ENCODE data around the gene GAL3ST1.
A peak's percentile ranks its signal among the peaks of the same experiment; 100 is the strongest.
"Not testable (repeated sequence)": the region's sequence is repeated elsewhere in the genome, so short reads cannot be mapped to it uniquely, and the experiment has no call there.

GAL3ST1 gene, protein sequence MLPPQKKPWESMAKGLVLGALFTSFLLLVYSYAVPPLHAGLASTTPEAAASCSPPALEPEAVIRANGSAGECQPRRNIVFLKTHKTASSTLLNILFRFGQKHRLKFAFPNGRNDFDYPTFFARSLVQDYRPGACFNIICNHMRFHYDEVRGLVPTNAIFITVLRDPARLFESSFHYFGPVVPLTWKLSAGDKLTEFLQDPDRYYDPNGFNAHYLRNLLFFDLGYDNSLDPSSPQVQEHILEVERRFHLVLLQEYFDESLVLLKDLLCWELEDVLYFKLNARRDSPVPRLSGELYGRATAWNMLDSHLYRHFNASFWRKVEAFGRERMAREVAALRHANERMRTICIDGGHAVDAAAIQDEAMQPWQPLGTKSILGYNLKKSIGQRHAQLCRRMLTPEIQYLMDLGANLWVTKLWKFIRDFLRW

DNA sequence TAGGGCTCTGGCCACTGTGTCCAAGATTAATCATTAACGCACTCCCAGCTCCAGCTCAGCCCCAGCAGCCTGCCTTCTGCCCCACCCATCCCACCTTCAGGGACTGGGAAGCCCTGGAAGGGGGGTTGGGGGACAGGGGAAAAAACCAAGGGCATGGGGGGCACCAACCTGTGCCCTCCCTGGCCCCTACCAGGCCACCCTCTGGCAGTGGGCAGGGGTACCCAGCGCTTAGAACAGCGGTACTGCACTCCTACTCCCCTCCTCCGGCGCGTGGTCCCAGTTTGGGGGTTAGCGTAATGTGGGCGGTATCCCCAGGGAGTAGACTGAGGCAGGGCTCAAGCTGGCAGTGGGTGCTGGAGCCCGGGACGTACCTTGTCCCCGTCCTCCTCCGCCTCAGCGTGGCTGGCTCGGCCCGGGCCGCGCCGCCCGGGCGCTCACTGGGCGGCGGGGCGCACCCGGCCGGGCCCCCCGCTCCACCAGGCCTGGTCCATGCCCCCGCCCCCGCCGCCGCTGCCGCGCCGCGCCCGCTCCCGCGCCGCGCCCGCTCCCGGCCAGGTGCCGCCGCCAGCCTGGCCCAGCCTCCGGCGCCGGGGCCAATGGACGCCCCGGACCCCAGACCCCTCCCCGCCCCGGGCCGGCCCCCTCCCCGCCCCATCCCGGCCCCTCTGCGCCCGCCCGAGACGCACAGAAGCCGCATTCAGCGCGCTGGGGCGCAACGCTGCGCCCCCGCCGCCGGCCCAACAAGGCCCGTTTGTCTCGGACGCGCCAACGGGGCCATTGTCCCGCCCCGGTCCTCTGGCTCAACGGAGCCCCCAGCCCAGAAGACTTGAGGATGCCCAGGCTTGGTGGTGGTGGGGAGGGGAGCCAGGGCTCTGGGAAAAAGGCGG, at the start of gene GAL3ST1:
GAL3ST1 (minus strand) TSS at position 571 of the 887 bp plus-strand sequence. CDS start 17,273 bp downstream, outside the sequence.
- DNase-seq, result no peak

DNA sequence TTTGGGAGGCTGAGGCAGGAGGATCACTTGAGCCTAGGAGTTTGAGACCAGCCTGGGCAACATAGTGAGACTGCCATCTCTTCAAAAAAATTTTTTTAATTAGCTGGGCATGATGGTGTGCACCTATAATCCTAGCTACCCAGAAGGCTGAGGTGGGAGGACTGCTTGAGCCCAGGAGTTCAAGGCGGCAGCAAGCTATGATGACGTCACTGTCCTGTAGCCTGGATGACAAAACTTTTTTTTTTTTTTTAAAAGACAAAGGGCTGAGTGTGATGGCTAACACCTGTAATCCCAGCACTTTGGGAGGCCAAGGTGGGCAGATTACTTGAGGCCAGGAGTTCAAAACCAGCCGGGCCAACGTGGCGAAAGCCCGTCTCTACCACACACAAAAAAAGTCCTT, 45.4 kb upstream of the GAL3ST1 start:
- DNase-seq, result not testable (repeated sequence)

DNA sequence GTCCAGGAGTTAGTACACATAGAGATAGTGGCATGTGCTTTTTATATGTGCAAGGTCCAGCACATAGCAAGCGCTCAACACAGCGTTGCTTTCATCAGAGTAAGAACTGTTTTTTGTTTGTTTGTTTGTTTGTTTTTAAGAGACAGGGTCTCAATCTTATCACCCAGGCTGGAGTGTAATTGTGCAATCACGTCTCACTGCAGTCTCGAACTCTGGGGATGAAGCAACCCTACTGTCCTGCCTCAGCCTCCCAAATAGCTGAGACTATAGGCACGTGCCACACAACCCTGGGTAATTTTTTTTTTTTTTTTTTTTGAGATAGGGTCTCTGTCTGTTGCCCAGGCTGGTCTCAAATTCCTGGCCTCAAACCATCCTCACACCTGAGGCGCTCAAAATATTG, 43.4 kb upstream of the GAL3ST1 start:
- DNase-seq, result no peak

DNA sequence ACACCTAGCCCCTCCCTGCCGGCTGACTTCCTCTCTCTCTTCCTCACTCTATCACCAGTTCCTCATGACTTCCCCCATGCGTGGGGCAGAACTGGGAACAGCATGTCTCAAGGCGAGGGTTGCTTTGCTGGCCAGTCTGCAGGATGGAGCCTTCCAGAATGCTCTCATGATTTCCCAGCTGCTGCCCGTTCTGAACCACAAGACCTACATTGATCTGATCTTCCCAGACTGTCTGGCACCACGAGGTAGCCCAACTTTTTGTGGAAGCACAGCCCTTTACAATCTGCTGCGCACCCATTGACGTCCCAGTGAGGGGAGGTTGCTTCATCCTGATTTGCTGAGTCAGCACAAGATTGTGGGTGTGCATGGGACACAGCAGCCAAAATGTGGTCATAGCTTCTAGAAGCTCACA, 41.1 kb upstream of the GAL3ST1 start:
- DNase-seq, result no peak

DNA sequence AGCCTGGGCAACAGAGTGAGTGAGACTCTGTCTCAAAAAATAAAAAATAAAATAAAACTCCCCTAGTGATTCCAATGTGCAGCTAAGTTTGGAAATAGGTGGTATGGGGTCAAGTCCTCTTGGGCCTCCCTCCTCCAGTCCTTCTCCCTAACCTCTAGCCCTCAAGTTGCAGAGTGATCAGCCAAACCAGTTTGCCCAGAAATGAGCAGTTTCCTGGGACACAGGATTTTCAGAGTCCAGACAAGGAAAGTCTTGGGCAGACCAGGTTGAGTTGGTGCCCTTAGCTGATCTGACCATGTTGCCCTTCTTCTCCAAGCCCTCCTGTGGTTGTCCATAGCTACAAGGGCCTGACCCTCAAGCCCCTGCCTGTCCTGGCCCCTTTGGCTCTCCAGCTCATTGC, 40.4 kb upstream of the GAL3ST1 start:
- DNase-seq, result no peak

DNA sequence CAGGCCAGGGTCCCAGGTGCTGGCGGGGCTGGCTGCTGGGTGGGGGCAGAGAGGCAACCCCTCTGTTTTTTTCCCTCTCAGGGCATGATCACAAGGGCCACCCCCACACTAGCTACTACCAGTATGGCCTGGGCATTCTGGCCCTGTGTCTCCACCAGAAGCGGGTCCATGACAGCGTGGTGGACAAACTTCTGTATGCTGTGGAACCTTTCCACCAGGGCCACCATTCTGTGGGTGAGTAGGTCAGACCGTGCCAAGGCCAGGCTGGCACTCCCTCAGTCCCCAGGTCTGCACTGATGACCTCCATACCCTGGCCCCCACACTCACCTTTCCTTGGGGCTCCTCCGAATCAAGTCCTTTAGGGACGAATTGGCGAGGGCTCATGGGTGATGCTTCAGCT, 39.8 kb upstream of the GAL3ST1 start:
- DNase-seq, result no peak

DNA sequence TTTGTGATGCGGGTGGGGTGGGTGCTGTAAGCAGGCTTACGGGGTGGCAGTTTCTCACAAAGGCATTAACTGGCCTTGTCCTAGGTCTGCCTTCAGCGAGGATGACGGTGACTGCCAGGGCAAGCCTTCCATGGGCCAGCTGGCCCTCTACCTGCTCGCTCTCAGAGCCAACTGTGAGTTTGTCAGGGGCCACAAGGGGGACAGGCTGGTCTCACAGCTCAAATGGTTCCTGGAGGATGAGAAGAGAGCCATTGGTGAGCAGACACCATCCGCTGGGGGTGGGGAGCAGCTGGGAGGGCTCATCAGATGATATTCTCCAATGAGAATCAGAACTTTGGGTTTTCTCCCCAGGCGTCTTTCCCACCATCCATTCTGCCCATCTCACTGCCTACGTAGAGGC, 38.3 kb upstream of the GAL3ST1 start:
- DNase-seq, result no peak

DNA sequence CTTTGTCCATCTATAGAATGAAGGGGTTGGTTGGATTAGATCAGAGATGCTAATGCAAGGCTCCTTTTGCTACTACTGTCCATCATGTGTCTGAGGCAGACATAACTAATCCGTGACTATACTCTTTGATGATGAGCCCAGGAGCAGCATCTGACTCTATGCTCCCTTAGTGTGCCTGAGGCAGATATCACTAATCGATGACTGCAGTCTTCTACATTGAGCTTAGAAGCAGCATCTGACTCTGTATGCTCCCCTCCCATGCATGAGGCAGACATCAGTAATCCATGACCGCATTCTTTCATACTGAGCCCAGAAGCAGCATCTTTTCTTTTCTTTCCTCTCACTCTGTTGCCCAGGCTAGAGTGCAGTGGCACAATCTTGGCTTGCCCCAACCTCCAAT, 36.7 kb upstream of the GAL3ST1 start:
- no peak for DNase-seq

DNA sequence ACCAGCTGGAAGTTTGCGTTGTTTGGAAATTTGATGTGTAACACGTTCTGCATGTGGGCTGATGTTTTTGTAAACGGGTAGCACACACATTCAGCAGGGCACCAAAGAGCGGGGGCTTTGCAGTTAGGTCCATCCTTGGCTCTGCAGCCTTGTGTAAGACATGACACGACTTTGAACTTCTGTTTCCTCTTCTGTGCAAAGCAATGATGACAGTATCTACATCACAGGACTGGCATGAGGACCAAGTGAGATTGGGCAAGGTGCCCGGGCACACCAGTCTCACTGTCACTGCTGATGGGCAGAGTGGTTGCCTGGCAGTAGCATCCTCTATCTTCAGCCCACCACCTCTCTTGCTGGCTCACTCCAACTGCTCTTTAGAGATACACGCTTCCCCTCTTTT, 35.8 kb upstream of the GAL3ST1 start:
- no peak for DNase-seq

DNA sequence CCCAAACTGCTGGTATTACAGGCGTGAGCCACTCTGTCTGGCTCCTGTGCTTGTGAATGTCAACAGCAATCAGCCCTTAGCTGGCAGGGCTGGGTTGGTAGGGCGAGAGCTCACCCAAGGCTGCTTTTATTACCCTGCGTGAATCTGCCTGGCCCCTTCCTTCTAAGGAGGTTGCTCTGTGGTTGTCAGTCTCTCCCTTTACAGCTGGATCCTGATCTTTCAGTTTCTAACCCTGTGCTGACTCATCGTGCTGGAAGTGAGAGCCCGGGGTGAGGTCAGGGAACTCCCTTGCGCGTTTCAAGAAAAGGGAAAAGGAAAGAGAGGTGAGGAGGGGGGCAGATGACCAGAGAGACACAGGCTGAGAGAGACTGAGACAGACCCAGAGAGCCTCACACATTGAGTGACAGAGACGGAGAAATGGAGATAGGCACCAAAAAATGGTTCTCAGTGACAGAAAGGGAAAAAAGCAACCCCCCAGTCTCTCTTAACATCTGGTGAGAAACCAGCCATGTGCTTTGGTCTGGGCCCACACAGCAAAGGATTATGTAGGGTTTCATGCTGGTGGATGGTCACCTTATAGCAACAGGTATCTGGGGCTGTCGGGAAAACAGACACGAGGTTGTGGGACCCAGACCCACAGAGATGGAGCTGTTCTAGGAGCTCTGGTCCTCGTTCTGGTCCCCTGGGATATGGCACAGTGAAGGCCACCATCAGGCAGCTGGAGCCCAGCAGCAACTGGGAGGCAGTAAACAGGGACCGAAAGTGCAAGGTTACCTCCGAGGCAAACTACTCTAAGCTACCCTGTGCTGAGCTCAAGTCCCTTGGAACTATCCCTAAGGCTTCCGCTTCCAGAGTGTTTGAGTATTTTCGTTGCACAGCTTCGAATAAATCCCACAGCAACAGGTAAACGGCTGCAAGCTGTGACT, 35.1 kb upstream of the GAL3ST1 start:
- DNase-seq, result peak; percentile 63

DNA sequence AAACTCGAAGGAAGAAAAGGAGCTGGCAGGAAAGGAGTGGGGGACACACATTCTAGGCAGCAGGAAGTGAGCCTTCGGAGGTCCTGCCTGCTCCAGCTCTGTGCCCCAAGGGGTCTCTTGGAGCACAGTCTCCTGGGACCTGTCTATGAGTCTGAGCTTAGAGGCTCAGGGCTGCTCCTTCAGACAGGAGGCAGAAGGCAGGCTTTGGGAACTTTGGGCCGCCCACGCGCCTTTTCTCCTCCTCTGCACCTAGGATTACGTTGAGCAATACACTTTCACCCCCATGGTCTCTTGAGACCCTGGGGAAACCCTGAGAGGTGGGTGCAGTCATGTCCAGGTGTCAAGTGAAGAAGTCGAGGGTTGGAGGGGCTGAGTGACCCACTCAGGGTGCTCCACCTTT, 33.5 kb upstream of the GAL3ST1 start:
- no peak for DNase-seq

DNA sequence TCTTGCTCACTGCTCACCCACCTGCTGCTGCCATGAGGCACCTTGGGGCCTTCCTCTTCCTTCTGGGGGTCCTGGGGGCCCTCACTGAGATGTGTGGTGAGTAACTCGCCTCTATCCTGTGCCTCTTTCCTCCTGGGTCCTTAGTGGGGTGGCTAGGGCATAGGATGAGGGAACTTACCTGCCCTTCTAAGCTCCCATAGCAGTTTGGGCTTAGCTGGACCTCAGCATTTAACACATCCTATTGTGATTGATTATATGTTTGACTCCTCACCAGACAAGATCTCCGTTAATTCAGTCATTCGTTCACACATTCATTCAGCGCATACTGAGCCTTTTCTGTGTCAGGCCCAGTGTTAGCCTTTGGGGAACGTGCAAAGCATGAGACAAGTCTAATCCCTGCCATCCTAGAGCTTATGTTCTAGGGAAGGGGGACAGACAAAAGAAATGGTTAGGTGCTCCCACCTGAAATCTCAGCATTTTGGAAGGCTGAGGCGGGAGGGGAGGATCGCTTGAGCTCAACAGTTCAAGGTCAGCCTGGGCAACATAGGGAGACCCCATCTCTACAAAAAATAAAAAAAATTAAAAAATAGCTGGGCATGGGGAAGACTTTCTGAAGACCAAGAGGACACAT, 33.0 kb upstream of the GAL3ST1 start:
- no peak for DNase-seq

DNA sequence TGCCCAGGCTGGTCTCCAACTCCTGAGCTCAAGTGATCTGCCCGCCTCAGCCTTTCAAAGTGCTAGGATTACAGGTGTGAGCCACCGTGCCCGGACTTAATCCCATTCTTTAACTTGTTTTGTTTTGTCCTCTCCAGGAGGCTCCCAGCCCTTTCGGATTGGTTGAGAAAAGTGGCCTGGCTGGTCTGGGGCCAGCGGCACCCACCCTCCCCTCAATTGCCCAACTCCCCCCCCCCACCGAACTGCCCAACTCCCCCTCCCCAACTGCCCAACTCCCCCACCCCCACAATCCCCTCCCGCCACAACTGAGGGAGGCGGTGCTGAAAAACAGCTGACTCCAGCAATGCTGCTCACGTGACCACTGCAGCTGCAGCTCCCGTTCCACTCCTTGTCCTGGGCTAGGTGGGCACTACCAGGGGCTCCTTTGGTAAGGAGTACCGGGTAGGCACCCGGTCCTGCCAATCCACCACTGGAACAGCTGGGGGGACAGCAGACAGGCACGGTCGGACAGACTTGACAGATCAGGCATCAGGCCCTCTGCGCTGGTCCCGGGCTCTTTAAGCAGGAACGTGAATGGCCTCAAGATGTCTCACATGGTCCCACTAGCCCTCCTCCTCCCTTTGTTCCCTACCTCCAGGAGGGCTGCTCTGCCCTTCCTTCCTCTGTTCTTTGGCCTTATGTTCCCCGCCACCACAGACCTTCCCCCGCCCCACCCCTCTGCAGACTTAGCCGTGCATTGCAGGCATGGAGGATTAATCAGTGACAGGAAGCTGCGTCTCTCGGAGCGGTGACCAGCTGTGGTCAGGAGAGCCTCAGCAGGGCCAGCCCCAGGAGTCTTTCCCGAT, 32.2 kb upstream of the GAL3ST1 start, which contains the start of gene TCN2:
TCN2 (plus strand) TSS at position 720 of the 845 bp plus-strand sequence. CDS start 158 bp downstream, outside the sequence.
- no peak for DNase-seq

DNA sequence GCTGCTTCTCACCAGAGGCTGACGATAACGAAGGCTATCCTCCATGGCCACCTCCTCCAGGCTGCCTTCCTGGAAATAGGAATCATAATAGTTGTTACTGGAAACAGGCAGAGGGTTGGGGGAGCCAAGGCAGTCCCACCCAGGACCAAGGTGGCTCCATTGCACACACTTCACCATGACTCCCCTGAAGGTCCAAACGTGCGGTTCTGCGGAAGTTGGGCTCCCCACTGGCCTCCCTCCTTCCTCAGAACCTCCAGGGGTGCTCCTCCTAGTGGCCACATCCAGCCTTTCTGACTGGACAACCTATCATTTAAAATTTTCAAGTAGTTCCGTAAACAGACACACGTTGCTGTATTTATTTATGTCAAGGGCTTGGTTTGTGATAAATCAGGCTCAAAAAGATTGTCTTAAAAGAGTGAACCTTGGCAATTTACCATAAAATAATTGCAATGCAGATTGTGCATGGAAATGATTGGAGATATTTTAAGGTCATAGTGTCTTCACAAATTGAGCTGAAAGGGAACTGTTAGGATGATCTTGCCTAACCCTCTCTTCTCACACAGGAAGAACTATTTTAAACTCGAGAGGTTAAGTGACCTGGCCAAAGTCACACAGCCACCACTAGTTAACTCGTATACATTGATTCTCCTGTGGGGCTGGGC, 31.1 kb upstream of the GAL3ST1 start:
- no peak for DNase-seq

DNA sequence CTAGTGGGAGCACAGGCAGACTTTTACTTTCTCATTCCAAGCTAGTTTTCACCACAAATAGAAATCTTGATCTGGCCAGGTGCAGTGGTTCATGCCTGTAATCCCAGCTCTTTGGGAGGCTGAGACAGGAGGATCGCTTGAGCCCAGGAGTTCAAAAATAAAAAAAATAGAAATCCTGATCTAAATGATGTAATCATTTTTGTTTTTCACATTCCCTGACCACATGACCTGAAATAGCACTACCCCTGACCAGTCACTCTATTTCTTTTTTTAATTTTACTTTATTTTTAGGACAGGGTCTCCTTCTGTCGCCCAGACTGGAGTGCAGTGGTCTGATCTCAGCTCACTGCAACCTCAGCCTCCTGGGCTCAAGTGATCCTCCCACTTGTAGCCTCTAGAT, 30.3 kb upstream of the GAL3ST1 start:
- no peak for DNase-seq

DNA sequence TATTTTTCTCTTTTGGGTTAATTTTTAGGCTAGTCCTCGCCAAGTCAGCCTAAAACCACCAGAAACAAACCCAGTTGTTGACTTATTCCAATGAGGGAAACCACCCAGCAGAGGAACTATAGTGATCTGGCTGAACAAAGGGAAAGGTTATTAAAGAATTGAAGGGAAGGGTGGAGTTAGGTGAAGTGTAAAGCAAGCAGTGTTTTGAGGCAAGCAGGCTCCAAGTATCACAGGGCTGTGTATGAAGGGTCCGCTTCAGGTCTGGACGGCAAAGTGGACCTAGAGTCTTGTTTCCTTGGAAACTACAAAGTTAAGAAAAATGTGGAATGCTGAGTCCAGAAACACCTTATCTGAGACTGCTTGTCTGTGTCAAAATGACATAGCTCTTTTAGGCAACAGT, 29.3 kb upstream of the GAL3ST1 start:
- DNase-seq, result no peak

DNA sequence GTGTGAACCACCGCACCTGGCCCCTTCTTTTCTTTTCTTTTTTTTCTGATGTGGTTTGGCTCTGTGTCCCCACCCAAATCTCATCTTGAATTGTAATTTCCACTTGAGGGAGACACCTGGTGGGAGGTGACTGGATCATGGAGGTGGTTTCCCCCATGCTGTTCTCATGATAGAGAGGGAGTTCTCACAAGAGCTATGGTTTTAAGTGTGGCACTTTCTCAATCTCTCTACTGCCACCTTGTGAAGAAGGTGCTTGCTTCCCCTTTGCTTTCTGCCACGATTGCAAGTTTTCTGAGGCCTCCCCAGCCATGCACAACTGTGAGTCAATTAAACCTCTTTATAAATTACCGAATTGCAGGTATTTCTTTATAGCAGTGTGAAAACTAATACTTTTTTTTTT, 27.6 kb upstream of the GAL3ST1 start:
- no peak for DNase-seq

DNA sequence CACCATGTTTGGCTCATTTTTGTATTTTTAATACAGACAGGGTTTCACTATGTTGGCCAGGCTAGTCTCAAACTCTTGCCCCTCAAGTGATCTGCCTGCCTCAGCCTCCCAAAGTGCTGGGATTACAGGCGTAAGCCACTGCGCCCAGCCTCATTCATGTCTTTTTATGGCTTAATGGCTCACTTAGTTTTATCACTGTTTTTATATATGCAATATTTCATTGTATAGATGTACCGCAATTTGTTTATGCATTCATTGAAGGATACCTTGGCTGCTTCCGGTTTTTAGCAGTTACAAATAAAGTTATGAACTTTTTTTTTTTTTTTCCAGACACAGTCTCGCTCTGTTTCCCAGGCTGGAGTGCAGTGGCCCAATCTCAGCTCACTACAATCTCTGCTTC, 27.0 kb upstream of the GAL3ST1 start:
- DNase-seq, result no peak

DNA sequence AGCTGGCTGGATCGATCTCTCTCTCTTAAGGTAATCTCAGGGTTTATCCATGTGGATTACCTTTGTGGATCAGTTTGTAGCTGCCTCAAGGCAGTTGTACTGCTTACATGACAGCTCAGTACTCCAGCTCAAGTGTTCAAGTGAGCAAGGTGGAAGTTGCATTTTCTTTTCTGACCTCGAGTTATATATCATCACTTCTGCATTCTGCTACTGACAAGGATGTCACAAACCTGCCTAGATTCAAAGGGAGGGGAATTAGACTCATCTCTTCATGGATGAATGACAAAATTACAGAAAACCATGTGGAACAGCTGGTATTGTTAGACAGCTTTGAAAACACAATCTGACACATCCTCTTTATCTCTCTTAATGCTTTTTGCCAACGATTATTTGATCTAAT, 26.5 kb upstream of the GAL3ST1 start:
- no peak for DNase-seq

DNA sequence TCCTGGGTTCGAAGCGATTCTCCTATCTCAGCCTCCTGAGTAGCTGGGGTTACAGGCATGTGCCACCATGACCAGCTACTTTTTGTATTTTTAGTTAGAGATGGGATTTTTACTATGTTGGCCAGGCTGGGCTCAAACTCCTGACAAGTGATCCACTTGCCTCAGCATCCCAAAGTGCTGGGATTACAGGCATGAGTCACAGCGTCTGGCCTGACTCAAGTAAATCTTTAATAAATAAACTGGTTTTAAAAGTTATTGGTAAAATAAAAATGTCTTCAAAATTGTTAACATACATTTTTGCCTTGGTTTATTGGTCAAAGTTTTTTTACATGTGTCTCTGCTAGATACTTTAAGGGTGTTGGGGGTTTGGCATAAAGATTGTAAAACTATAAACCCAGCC, 24.5 kb upstream of the GAL3ST1 start:
- no peak for DNase-seq

DNA sequence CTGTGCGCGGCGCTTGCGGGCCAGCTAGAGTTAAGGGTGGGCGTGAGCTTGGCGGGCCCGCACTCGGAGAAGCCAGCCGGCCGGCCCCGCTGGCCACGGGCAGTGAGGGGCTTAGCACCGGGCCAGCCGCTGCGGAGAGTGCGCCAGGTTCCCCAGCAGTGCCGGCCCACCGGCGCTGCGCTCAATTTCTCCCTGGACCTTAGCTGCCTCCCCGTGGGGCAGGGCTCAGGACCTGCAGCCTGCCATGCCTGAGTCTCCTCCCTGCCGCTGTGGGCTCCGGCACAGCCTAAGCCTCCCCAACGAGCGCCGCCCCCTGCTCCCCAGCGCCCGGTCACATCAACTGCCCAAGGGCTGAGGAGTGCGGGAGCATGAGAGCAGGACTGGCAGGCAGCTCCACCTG, 22.4 kb upstream of the GAL3ST1 start:
- no peak for DNase-seq

Data from GDM1 (cell line).